NOMO-1 treated with DMSO at 0.1 percent for 48 hours (cell line): ENCODE data around the gene DENND10.
"Not testable (repeated sequence)": the region's sequence is repeated elsewhere in the genome, so short reads cannot be mapped to it uniquely, and the experiment has no call there.

Experiments used
- DNase-seq: peaks from one replicate; lab custom pipeline; 2025; ENCODE audit not compliant: unreplicated experiment; lab: John Stamatoyannopoulos, UW

DENND10 gene

GRCh38 chr10:119098576-119098975 lies 5.3 kb upstream of the DENND10 start:
- DNase-seq, result no peak

DNA sequence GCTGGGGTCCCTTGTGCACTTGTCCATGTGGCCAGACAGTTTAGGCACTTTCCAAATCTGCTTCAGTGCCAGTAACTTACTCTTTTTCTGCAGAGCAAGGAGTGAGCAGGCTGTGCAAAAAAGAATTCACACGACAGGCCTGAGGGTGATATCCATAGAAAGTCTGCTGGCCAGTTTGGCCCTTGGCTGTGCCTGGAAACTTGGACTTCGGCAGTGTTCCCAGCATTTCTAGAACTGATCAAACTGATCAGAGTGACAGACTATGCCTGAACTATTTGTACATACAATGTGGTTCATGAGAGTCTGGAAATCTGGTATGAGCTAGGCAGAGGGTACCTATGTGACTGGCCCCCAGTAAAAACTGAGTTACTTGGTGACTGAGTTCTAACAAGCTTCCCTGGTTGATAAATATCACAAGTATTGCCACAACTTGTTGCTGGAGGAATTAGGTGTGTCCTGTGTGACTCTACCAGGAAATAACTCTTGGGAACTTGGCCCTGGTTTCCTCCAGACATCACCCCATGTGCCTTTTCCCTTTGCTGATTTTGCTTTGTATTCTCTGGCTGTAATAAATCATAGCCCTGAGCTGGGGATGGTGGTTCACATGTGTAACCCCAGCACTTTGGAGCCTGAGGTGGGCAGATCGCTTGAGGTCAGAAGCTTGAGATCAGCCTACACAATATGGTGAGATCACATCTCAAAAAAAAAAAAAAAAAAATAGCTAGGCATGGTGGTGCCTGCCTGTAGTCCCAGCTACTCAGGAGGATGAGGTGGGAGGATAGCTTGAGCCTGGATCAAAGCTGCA lies 3.3 kb upstream of the DENND10 start:
- DNase-seq, result no peak

- DNase-seq, result no peak
Observed at GRCh38 chr10:119101366-119102098, 2.4 kb upstream of the DENND10 start.

DNA sequence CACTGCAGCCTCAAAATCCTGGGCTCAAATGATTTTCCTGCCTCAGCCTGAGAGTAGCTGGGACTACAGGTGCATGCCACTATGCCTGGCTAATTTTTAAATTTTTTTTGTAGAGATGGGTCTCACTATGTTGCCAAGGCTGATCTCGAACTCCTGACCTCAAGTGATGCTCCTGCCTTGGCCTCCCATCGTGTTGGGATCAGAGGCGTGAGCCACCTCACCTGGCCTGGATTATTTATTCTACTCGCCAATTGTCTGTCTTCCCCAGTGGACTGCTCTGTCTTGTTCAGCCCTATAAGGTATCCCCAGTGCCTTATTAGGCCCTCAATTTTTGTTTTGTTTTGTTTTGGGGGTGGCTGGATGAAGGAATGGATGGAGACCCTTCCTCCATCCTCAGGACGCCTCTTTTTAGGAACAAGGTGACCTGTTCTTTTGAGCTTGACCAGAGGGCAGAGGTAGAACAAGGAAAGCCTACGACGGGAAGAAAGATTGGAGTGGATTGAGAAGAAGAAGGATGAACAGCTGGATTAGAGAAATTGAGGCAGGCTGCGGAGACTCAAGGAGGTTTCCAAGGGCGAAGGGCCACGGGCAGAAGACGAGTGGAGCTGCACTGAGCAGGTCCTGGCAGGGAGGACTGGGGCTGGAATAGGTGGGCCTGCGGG lies 541 bp upstream of the DENND10 start:
- no peak for DNase-seq

DNA sequence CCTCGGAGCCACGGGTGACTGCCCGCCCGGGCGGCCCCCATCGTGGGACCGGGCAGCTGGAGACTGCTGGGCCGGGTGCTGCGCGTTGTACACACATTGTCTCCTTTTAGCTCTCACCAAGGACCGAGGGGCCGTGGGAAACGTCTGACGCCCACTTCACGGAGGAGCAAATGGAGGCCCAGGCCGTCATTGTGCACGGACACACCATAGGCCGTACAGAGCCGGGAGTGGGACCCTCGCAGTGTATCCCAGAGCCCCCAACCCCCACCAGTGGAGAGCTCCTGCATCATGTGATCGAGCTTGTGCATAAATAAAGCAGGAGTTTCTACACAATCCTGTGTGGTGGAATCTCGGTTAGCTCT lies 722 bp downstream of the DENND10 start:
- DNase-seq, result no peak

GRCh38 chr10:119105155-119105554 lies 1.2 kb downstream of the DENND10 start:
- DNase-seq, result no peak

GRCh38 chr10:119105899-119106298 lies 2.0 kb downstream of the DENND10 start:
- not testable (repeated sequence) for DNase-seq

DNA sequence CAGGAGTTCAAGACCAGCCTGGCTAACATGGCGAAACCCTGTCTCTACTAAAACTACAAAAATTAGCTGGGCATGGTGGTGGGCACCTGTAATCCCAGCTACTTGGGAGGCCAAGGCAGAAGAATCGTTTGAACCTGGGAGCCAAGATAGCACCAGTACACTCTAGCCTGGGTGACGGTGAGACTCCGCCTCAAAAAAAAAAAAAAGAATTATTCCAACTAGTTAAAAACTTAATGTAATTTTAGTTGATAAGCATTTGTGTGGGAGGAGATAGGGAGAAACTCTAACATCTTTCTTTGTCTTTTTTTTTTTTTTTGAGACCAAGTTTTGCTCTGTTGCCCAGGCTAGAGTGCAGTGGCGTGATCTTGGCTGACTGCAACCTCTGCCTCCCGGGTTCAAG lies 3.2 kb downstream of the DENND10 start:
- DNase-seq, result not testable (repeated sequence)

DNA sequence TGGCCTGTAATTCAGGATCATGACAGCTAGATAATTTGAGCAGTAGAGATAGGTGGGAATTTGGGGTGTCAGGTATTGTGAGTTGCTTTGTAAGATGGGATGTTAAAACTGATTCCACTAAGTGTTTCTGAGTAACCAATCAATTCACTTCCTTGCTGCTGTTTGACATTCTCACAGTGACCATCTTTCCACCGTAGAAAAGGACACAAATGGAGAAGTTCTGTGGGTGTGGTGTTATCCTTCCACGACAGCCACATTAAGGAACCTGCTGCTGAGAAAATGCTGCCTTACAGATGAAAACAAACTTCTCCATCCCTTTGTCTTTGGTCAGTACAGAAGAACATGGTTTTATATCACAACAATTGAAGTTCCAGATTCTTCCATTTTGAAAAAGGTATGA lies 3.9 kb downstream of the DENND10 start:
- DNase-seq, result peak; percentile 20

DNA sequence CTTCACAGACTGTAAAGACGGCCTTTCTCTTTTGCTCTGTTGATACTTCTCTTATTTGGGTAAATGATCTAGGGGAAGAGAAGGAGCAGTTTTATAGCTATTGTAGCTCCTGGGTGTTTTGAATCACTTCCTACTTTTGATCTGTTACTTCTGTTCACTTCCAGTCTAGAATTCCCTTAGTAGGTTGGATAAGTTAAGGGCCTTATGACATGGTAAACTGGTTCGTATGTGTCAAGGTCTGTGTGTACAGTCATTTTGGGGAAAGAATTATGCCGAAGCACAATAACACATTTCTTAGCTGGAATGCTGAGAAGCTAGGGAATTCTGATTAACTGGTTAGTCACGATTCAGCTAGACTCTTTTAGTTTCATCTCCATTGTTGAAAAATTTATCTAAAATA lies 8.1 kb downstream of the DENND10 start:
- DNase-seq, result peak; percentile 52

- DNase-seq, result peak; percentile 82
Observed at GRCh38 chr10:119113751-119114732, 10.1 kb downstream of the DENND10 start.

- no peak for DNase-seq
Observed at GRCh38 chr10:119115926-119116325, 12.0 kb downstream of the DENND10 start.

- DNase-seq, result no peak
Observed at GRCh38 chr10:119116326-119116951, 12.5 kb downstream of the DENND10 start.

- DNase-seq, result no peak
Observed at GRCh38 chr10:119118231-119118630, 14.3 kb downstream of the DENND10 start.

DNA sequence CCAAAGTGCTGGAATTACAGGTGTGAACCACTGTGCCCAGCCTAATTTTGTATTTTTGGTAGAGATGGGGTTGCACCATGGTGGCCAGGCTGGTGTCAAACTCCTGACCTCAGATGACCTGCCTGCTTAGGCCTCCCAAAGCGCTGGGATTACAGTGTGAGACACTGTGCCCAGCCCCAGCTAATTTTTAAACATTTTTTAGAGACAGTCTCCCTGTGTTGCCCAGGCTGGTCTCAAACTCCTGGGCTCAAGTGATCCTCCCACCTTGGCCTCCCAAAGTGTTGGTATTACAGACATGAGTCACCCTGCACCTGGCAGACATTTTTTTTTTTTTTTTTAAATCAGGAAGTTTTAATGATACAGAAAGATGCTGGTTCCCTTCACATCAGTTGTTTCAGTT lies 15.5 kb downstream of the DENND10 start:
- no peak for DNase-seq

- peak; percentile 69 for DNase-seq
Observed at GRCh38 chr10:119120413-119120867, 16.5 kb downstream of the DENND10 start.

DNA sequence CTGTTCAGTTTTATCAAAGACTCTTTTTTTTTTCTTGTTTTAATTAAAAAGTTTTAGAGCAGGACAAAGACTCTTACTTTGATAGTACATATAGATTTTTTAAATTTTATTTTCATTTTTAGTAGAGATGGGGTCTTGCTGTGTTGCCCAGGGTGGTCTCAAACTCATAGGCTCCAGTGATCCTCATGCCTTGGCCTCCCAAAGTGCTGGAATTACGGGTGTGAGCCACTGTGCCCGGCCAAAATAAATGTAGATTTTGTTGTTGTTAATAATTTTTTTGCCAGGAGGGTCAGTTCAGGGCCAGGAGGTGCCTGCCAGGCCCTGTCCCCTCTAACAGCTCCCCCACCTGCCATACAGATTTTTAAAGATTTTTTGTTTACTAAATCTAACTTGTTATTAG lies 17.0 kb downstream of the DENND10 start:
- no peak for DNase-seq

- no peak for DNase-seq
Observed at GRCh38 chr10:119125942-119126341, 22.0 kb downstream of the DENND10 start.

GRCh38 chr10:119129721-119130120 lies 25.8 kb downstream of the DENND10 start:
- peak; percentile 11 for DNase-seq
